ENCODE measurements around the gene HES6.

The HES6 gene

DNA sequence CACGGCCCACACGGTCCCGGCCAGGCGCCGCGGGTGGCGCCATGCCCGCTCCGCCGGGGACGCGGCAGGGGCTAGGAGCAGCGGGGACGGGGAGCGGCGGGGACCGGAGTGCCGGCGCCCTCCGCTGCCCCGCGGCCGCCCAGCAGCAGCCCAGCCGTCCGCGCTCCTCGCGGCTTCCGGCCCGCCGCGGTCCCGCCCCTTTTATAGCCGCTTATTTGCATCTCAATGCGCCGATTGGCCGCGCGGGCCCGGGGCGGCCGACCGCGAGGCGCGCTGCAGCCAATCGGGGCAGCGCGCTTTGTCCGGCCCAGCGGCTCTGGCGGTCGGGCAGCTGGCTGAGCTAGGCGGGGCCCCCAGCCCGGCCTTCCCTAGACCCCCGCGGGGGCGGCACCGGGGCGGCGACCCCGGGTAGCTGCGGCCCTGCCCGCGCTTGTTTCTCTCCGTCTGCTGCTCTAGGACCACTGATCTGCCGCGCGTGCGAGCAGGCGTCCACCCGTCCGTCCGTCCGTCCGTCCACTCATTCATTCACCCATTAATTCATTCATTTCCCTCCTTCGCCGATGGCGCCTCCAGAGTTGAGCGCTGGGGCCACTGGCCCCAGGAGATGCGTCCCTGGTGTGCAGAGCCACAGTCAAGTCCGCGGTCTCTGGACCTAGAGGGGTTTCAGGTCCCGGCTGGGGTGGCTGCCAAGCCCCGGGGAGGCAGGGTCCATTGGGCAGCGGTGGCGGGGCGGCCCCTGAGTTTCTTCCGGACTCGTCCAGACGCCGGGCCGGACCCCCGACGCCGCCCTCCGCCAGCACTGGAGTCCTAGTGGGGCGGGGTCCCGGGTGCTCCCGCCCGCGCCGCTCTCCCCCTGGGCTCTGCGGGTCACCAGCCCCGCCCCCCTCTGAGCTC, at the start of gene HES6:
Gene HES6 (minus strand): TSS at position 176 of the 894 bp plus-strand sequence. CDS start 133 bp downstream, at position 43.
- Histone ChIP-seq H3K27ac (ENCODE audit: low read depth, low read length) (peak within 1 kb of the TSS; percentile 60), H3K4me1 (ENCODE audit: insufficient read depth, low read length) (peaks cover 26% of the 10 kb centered on the region), H3K36me3 (ENCODE audit: insufficient read depth, low read length) (peaks cover 2% of the 10 kb centered on the region), H3K4me3 (ENCODE audit: low read depth in 1 of 2, low read length in 2 of 2) (peak within 1 kb of the TSS; percentile 53 to 73), H3K9ac (ENCODE audit: low read length) (no peak within 1 kb of the TSS), H3K27me3 (ENCODE audit: control insufficient read depth in 1 of 2, insufficient read depth in 2 of 2, low read length in 2 of 2) (no peaks in the 10 kb centered on the region), H3K9me3 (ENCODE audit: low read length) (no peaks in the 10 kb centered on the region)

DNA sequence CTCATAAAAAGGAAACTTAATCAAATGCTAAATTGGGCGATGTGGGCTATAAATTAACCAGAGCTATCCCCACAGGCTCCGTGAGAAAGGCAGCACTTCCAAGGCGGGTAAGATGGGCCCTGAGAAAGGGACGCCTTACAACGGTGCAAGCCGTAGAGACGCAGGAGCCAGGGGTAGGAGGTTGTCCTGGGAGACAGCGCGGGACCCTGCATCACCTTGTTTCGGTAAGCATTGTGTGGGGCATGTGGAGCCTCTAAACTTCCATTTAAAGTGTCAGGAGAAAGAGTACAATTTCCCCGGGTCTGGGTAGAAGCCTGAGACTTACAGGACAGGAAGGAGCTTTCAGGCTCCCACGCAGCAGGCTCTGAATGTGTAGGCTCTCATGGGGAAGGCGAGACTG, 49.7 kb upstream of the HES6 start:
- Histone ChIP-seq H3K4me3 (ENCODE audit: low read depth in 1 of 2, low read length in 2 of 2) (peak overlapping the region; percentile 68 to 70), H3K27me3 (ENCODE audit: control insufficient read depth in 1 of 2, insufficient read depth in 2 of 2, low read length in 2 of 2) (no peaks in the 10 kb centered on the region), H3K36me3 (ENCODE audit: insufficient read depth, low read length) (no peaks in the 10 kb centered on the region), H3K4me1 (ENCODE audit: insufficient read depth, low read length) (peaks cover 38% of the 10 kb centered on the region), H3K27ac (ENCODE audit: low read depth, low read length) (peak overlapping the region; percentile 77), H3K9ac (ENCODE audit: low read length) (peak overlapping the region; percentile 45), H3K9me3 (ENCODE audit: low read length) (no peaks in the 10 kb centered on the region)

DNA sequence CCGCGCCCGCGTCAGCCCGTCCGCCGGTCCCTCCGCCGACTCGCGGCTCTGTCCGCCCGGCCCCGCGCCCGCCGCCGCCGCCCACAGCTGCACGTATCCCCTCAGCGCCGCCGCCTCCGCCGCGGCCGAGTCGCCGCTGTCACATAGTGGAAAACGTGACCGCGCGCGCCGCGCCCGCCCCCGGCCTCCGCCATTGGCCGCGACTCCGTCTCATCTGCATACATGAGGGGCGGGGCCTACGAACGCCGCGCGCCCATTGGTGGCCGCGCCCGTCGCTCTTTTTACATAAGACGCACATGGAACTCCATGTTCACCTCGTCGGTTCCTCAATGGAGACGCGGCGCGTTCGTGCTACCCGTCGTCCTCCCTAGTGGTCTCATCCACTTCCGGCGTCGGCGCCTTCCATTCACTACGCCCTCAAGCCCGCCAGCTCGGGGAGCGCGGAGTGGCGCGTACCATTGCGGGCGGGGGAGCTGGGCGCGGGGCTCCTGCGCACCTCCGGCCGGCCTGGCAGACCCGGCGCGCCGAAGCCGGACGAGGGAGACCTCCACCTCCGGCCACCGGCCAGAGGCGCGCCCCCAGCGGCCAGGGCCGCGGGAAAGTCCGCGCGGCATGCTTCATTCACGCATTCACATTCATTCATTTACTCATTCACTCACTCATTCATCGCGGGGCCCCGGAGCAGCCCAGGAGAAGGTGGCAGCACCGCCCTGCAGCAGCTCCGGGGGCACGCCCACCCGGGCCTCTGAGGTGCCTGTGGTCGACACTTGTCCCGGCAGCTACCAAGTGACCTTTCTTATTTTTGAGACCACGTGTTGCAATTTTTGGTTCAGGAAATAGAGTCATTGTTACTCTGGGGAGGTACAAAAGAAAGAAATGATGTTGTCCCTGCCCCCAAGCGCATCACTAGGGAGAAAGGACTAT, 49.1 kb upstream of the HES6 start:
- Histone ChIP-seq H3K36me3 (ENCODE audit: insufficient read depth, low read length) (no peaks in the 10 kb centered on the region), H3K27me3 (ENCODE audit: control insufficient read depth in 1 of 2, insufficient read depth in 2 of 2, low read length in 2 of 2) (no peaks in the 10 kb centered on the region), H3K4me3 (ENCODE audit: low read depth in 1 of 2, low read length in 2 of 2) (peak overlapping the region; percentile 87 to 89), H3K27ac (ENCODE audit: low read depth, low read length) (peak overlapping the region; percentile 77), H3K9me3 (ENCODE audit: low read length) (no peaks in the 10 kb centered on the region), H3K4me1 (ENCODE audit: insufficient read depth, low read length) (peaks cover 41% of the 10 kb centered on the region), H3K9ac (ENCODE audit: low read length) (peak overlapping the region; percentile 45)

DNA sequence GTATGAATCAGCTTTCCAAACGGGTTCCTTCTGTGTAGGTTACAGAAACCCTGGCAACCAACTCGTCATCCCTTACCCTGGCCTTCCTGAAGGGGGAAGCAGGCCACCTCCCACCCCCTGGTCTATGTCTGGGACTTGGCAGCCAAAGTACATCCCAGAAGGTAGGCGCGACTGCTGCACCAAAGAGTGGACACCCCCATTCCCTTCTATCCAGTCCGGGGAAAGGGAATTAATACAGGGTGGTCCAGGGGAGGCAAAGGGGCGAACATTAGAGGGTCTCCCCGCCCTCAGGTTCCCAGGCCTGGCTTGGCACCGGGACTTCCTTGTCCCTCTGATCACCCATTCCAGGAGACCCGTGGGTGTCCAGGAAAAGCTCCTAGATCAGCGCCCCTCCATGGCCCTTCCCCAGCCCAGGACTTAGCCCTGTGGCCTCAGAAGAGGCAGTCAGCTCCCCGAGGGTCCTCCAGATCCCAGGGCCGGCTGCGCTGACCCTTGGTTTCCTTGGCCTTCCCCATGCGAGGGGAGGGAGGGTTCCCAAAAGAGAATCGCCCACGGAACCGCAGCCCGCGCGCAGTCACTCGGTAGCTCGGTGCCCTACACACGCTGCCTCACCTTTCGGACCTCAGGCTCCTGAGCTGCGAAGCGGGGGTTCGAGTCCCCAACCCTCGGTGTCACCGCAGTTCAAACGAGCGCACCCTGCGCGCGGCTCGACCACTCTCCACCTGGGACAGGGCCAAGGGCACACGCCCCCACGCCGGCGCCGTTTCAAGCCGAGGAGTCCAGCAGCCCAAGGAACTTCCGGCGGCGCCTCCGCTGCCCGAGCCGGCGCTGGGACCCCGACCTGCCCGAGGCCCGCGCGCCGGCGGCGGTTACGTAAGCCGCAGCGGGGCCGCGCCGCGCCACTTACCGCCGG, 48.2 kb upstream of the HES6 start, which contains the start of gene PER2:
Gene PER2 (minus strand): TSS at position 874 of the 913 bp plus-strand sequence. CDS start 10,674 bp downstream, outside the sequence.
- H3K27me3 ChIP-seq (ENCODE audit: control insufficient read depth in 1 of 2, insufficient read depth in 2 of 2, low read length in 2 of 2), result no peaks in the 10 kb centered on the region
- H3K9ac ChIP-seq (ENCODE audit: low read length), result peak within 1 kb of the TSS; percentile 99
- H3K27ac ChIP-seq (ENCODE audit: low read depth, low read length), result peak within 1 kb of the TSS; percentile 85
- peak within 1 kb of the TSS; percentile 87 to 89 for H3K4me3 ChIP-seq (ENCODE audit: low read depth in 1 of 2, low read length in 2 of 2)
- no peaks in the 10 kb centered on the region for H3K36me3 ChIP-seq (ENCODE audit: insufficient read depth, low read length)
- no peaks in the 10 kb centered on the region for H3K9me3 ChIP-seq (ENCODE audit: low read length)
- H3K4me1 ChIP-seq (ENCODE audit: insufficient read depth, low read length), result peaks cover 50% of the 10 kb centered on the region

DNA sequence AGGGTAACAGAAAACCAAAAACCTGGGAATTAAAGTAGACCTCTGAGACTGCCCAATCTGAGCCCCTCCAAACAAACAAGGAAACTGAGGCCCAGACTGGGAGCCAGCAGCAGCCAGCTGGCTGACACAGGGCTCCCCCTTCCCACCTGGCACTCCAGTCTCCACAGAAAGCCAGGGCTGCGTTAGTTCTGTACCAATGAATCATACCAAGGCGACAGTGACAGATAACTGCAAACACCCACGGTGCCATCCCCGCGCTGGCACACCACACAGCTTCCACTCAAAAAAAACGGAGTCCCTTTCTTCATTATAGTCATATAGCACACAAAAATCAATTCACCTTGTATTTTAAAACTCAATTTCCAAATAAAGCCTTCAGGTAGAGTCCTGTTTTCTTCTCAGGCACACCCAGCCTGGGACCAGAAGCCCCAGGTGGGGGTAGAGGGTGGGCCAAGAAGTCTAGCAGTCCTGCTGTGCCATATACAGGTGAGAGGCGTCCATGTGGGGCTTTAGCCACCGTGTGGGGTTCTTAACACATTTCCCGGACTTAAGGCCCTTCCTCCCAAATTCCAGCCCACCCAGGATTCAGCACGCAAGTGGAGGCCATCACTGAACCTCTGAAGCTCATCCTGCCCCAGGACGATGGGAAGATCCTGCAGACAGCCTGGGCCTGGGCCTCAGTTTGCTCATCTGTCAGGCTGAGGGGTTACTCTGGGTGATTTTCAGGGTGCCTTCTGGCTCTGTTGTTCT, 47.3 kb upstream of the HES6 start:
- Histone ChIP-seq H3K36me3 (ENCODE audit: insufficient read depth, low read length) (no peaks in the 10 kb centered on the region), H3K27ac (ENCODE audit: low read depth, low read length) (peak overlapping the region; percentile 85), H3K27me3 (ENCODE audit: control insufficient read depth in 1 of 2, insufficient read depth in 2 of 2, low read length in 2 of 2) (no peaks in the 10 kb centered on the region), H3K4me3 (ENCODE audit: low read depth in 1 of 2, low read length in 2 of 2) (peak overlapping the region; percentile 87 to 89), H3K4me1 (ENCODE audit: insufficient read depth, low read length) (peaks cover 54% of the 10 kb centered on the region), H3K9ac (ENCODE audit: low read length) (peak overlapping the region; percentile 99), H3K9me3 (ENCODE audit: low read length) (no peaks in the 10 kb centered on the region)

DNA sequence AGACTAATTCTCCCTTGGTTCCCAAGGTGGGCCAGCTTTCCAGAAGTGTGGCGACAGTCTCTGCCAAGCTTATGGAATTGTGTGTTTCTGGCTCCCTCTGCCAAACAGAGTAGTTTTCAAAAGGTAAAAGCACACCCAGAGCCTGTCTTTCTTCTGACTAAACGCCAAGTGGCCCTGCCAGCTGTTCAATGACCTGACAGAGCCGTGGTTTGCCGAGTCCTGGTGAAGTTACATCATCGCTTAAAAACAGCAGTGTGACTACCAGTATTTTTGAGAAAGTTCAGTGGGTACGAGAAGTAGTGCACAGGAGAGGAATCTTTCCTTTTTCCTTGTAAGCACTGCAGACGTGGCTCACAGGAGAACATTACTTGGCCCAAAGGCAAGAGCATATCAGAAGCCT, 46.7 kb upstream of the HES6 start:
- Histone ChIP-seq H3K27ac (ENCODE audit: low read depth, low read length) (peak overlapping the region; percentile 85), H3K9me3 (ENCODE audit: low read length) (no peaks in the 10 kb centered on the region), H3K4me3 (ENCODE audit: low read depth in 1 of 2, low read length in 2 of 2) (peak overlapping the region in 1 of 2 donors; percentile 89), H3K9ac (ENCODE audit: low read length) (peak overlapping the region; percentile 99), H3K27me3 (ENCODE audit: control insufficient read depth in 1 of 2, insufficient read depth in 2 of 2, low read length in 2 of 2) (no peaks in the 10 kb centered on the region), H3K36me3 (ENCODE audit: insufficient read depth, low read length) (no peaks in the 10 kb centered on the region), H3K4me1 (ENCODE audit: insufficient read depth, low read length) (peaks cover 58% of the 10 kb centered on the region)

GRCh38 chr2:238286095-238286494, 46.3 kb upstream of the HES6 start:
- H3K4me1 ChIP-seq (ENCODE audit: insufficient read depth, low read length), result peaks cover 59% of the 10 kb centered on the region
- no peaks in the 10 kb centered on the region for H3K9me3 ChIP-seq (ENCODE audit: low read length)
- H3K36me3 ChIP-seq (ENCODE audit: insufficient read depth, low read length), result no peaks in the 10 kb centered on the region
- no peaks in the 10 kb centered on the region for H3K27me3 ChIP-seq (ENCODE audit: control insufficient read depth in 1 of 2, insufficient read depth in 2 of 2, low read length in 2 of 2)
- H3K9ac ChIP-seq (ENCODE audit: low read length), result peak overlapping the region; percentile 99
- peak overlapping the region in 1 of 2 donors; percentile 89 for H3K4me3 ChIP-seq (ENCODE audit: low read depth in 1 of 2, low read length in 2 of 2)
- peak overlapping the region; percentile 85 for H3K27ac ChIP-seq (ENCODE audit: low read depth, low read length)

DNA sequence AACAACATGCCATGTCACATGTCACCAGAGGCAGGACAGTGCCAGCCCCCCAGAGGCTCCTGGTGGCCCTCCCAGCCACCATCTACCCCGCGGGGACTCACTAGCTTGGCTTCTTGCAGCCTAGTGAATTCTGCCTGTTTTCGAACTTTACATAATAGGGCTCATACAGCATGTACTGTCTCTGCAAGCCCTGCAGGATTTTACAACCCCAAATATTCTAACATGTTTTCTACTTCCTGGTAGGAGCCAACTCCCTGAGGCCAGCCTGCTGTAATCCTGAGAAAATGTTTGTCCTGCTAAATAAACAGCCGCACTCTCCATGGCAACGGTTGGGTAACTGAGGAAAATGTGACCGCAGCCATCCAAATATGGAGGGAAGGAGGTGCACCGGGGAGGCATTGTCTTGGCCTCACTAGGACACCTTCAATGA, 45.8 kb upstream of the HES6 start:
- Histone ChIP-seq H3K9ac (ENCODE audit: low read length) (peak overlapping the region; percentile 99), H3K4me3 (ENCODE audit: low read depth in 1 of 2, low read length in 2 of 2) (peak overlapping the region in 1 of 2 donors; percentile 89), H3K27ac (ENCODE audit: low read depth, low read length) (peak overlapping the region; percentile 85), H3K4me1 (ENCODE audit: insufficient read depth, low read length) (peaks cover 59% of the 10 kb centered on the region), H3K27me3 (ENCODE audit: control insufficient read depth in 1 of 2, insufficient read depth in 2 of 2, low read length in 2 of 2) (no peaks in the 10 kb centered on the region), H3K9me3 (ENCODE audit: low read length) (no peaks in the 10 kb centered on the region), H3K36me3 (ENCODE audit: insufficient read depth, low read length) (no peaks in the 10 kb centered on the region)

DNA sequence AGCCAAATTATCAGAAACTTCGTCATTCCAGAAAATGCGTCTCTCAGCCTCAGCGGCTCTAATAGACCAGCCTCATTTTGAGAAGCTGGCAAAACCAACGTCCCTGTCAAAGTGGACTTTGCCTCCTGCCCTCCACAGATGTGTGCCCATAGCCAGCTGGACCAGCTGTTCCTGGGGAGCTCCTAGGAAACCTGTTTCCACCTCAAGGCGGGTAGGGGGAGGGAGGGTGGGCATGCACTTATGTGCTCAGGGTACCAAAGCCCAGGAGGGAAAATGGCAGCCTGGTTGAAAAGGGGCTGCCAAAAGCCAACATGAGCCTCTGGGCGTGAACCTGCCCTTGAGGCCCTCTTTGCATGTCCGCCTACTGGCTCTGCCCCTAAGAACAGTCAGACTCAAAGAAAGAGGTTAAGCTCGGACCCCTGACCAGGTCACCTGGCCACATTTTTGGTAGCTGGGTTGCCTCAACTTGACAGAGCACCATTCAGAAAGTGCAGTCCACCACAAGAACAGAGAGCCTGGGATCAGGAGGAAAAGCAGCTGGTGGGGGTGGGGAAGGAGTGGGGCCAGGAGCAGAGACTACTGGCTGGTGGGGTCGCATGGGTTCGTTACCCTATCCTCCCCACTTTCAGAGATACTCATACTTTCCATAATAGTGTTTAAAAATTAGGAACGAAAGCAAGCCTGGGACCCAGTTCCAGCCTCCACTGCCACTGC, 45.1 kb upstream of the HES6 start:
- Histone ChIP-seq H3K27ac (ENCODE audit: low read depth, low read length) (peak overlapping the region; percentile 67), H3K9me3 (ENCODE audit: low read length) (no peaks in the 10 kb centered on the region), H3K9ac (ENCODE audit: low read length) (peak overlapping the region; percentile 30), H3K4me3 (ENCODE audit: low read depth in 1 of 2, low read length in 2 of 2) (peak overlapping the region in 1 of 2 donors; percentile 33), H3K27me3 (ENCODE audit: control insufficient read depth in 1 of 2, insufficient read depth in 2 of 2, low read length in 2 of 2) (no peaks in the 10 kb centered on the region), H3K36me3 (ENCODE audit: insufficient read depth, low read length) (no peaks in the 10 kb centered on the region), H3K4me1 (ENCODE audit: insufficient read depth, low read length) (peaks cover 59% of the 10 kb centered on the region)
